Measurements from ENCODE around the gene GSTM2.

GSTM2 gene

GRCh38 chr1:109620841-109621286, 47.0 kb upstream of the GSTM2 start (continued):
- TF ChIP-seq ZNF639 (tag by site-specific recombination; IDR thresholded peaks at IDR 0.05) = no peak
- no peak for TF ChIP-seq ZNF280D (tag by site-specific recombination; IDR thresholded peaks at IDR 0.05)
- no peak for TF ChIP-seq ZBTB49 (tag by site-specific recombination; IDR thresholded peaks at IDR 0.05; ENCODE audit: low read depth)
- no peak for TF ChIP-seq ZBTB7A (tag by site-specific recombination; IDR thresholded peaks at IDR 0.05; ENCODE audit: low read depth)
- no peak for TF ChIP-seq ZNF248 (tag by site-specific recombination; IDR thresholded peaks at IDR 0.05)
- TF ChIP-seq ZSCAN30 (tag by site-specific recombination; IDR thresholded peaks at IDR 0.05) = no peak
- no peak for TF ChIP-seq ZSCAN5A (tag by site-specific recombination; IDR thresholded peaks at IDR 0.05)
- no peak for TF ChIP-seq ZNF792 (tag by site-specific recombination; IDR thresholded peaks at IDR 0.05)
- TF ChIP-seq ZNF350 (tag by site-specific recombination; IDR thresholded peaks at IDR 0.05) = no peak
- TF ChIP-seq ZNF658 (tag by site-specific recombination; IDR thresholded peaks at IDR 0.05) = no peak
- no peak for TF ChIP-seq YY2 (tag by site-specific recombination; IDR thresholded peaks at IDR 0.05)
- peak; percentile 39; the same call in 1 of the 2 replicates for TF ChIP-seq ZBTB17 (tag by site-specific recombination; IDR thresholded peaks at IDR 0.05)
- TF ChIP-seq TCF7L2 (IDR thresholded peaks at IDR 0.05; ENCODE audit: borderline replicate concordance, low read depth, low read length) = no peak
- TF ChIP-seq ZNF157 (tag by site-specific recombination; IDR thresholded peaks at IDR 0.05) = no peak
- TF ChIP-seq ZFP41 (tag by site-specific recombination; IDR thresholded peaks at IDR 0.05; ENCODE audit: borderline replicate concordance) = no peak
- TF ChIP-seq ZNF366 (tag by site-specific recombination; conservative IDR thresholded peaks at IDR 0.05) = no peak
- TF ChIP-seq ZNF16 (tag by site-specific recombination; IDR thresholded peaks at IDR 0.05; ENCODE audit: low read depth) = no peak
- no peak for TF ChIP-seq ZNF449 (tag by site-specific recombination; IDR thresholded peaks at IDR 0.05)
- peak; percentile 70; the same call in 1 of the 2 replicates for TF ChIP-seq HIC1 (tag by site-specific recombination; IDR thresholded peaks at IDR 0.05)
- no peak for TF ChIP-seq INSM2 (tag by site-specific recombination; IDR thresholded peaks at IDR 0.05)
- no peak for TF ChIP-seq ZNF670 (tag by site-specific recombination; IDR thresholded peaks at IDR 0.05; ENCODE audit: low read depth)
- TF ChIP-seq ZNF629 (tag by site-specific recombination; IDR thresholded peaks at IDR 0.05) = no peak; the same call in 1 of the 2 replicates
- no peak for TF ChIP-seq ZBTB21 (tag by site-specific recombination; IDR thresholded peaks at IDR 0.05)
- no peak for TF ChIP-seq GLI2 (tag by site-specific recombination; IDR thresholded peaks at IDR 0.05; ENCODE audit: borderline replicate concordance, low read depth)

All from HEK293 (cell line).